B cell (primary cell): Measurements from ENCODE around the gene NACC1. TPM values are rescaled to one million over a fixed set of nuclear protein-coding genes. Genes with fewer than 3 reads are reported as not detected.

Experiments
- ATAC-seq: fragments of 200-7000 bp; cut with Tn5 transposase; one replicate; pipeline ENCODE4 v1.10.0; 2021; ENCODE audit warnings: low read depth, mild to moderate bottlenecking, moderate number of reproducible peaks, moderate library complexity
- CTCF ChIA-PET: fragments of 350-600 bp; sonication (Branson Sonifier 250); formaldehyde crosslinking; loops from one replicate; lab custom pipeline; 2021; ENCODE audit warnings: antibody characterized with exemption, inconsistent platforms; lab: Charles Lee
- POLR2A ChIA-PET: fragments of 350-600 bp; sonication (Branson Sonifier 250); formaldehyde crosslinking; loops from one replicate; lab custom pipeline; 2021; ENCODE audit warnings: antibody characterized with exemption; lab: Charles Lee
- DNase-seq: peaks from one replicate; pipeline ENCODE4 v3.0.0; 2013
- H2AFZ ChIP-seq: 2 replicates; pipeline ENCODE4 v1.6.1; 2012; ENCODE audit warnings: mild to moderate bottlenecking, low read depth, low read length; ENCODE audit not compliant: insufficient read depth, poor library complexity, severe bottlenecking
- H3K27ac ChIP-seq, 2 donors: 1 replicate in 1 of 2; 2 replicates in 1 of 2; pipeline ENCODE4 v1.5.1; 2012 to 2013; ENCODE audit warnings: low read length in 2 of 2, mild to moderate bottlenecking in 2 of 2, moderate library complexity in 1 of 2
- H3K27me3 ChIP-seq, 4 experiments: fragments of 200-600 bp in 1 of 4; sonication (generic) in 1 of 4; replicated peaks in 1 of 4; 1 replicate in 2 of 4; 2 replicates in 2 of 4; pipeline versions ENCODE4 v1.6.1 to v1.7.0; 2013 to 2016; ENCODE audit warnings: low read length in 3 of 4, mild to moderate bottlenecking in 2 of 4, mixed read lengths in 1 of 4, moderate library complexity in 1 of 4; ENCODE audit not compliant: insufficient read depth in 4 of 4, control insufficient read depth in 3 of 4; ENCODE audit errors: control extremely low read depth in 1 of 4
- H3K36me3 ChIP-seq, 2 experiments: replicated peaks in 1 of 2; 1 replicate in 1 of 2; 2 replicates in 1 of 2; pipeline versions ENCODE4 v1.6.1 to v1.7.1; 2013; ENCODE audit warnings: low read length in 1 of 2; ENCODE audit not compliant: insufficient read depth in 2 of 2, control insufficient read depth in 1 of 2; ENCODE audit errors: control extremely low read depth in 1 of 2, extremely low read depth in 1 of 2
- H3K4me1 ChIP-seq, 2 donors: fragments of 200-600 bp in 1 of 2; sonication (generic) in 1 of 2; 1 replicate in 1 of 2; 2 replicates in 1 of 2; pipeline versions ENCODE4 v1.5.1 to v1.6.1; 2013 to 2017; ENCODE audit warnings: low read length in 2 of 2; ENCODE audit not compliant: control insufficient read depth in 2 of 2, insufficient read depth in 2 of 2
- H3K4me2 ChIP-seq: replicated peaks from 2 replicates; pipeline ENCODE3; 2012; ENCODE audit warnings: mild to moderate bottlenecking, low read depth, low read length; ENCODE audit not compliant: poor library complexity, severe bottlenecking
- H3K4me3 ChIP-seq, 5 experiments: fragments of 200-600 bp in 1 of 5; sonication (generic) in 1 of 5; 1 replicate in 3 of 5; 2 replicates in 2 of 5; pipeline versions ENCODE4 v1.5.1 to v1.7.0; 2011 to 2016; ENCODE audit warnings: low read length in 4 of 5, mild to moderate bottlenecking in 4 of 5, low read depth in 2 of 5, control low read depth in 1 of 5, moderate library complexity in 1 of 5; ENCODE audit not compliant: insufficient read depth in 1 of 5; ENCODE audit errors: control extremely low read depth in 1 of 5, extremely low read depth in 1 of 5
- H3K79me2 ChIP-seq: fragments of 200-600 bp; sonication (generic); one replicate; pipeline ENCODE4 v1.6.0; 2016; ENCODE audit warnings: low read length; ENCODE audit not compliant: control insufficient read depth, insufficient read depth
- H3K9ac ChIP-seq: fragments of 200-600 bp; sonication (generic); 2 replicates; pipeline ENCODE4 v1.6.1; 2017; ENCODE audit warnings: mild to moderate bottlenecking, low read length, moderate library complexity
- H3K9me3 ChIP-seq, 3 donors: one replicate each; pipeline versions ENCODE4 v1.6.1 to v1.7.1; 2013; ENCODE audit warnings: low read length in 2 of 3; ENCODE audit not compliant: control insufficient read depth in 2 of 3, insufficient read depth in 1 of 3; ENCODE audit errors: control extremely low read depth in 1 of 3
- H4K20me1 ChIP-seq: 2 replicates; pipeline ENCODE4 v1.6.0; 2012; ENCODE audit warnings: mild to moderate bottlenecking, low read length; ENCODE audit not compliant: insufficient read depth, control insufficient read depth, poor library complexity, severe bottlenecking
- H3K27ac Mint-ChIP-seq: one replicate; pipeline ENCODE4 v1.8.0; 2021; ENCODE audit warnings: mixed read lengths
- H3K27me3 Mint-ChIP-seq: one replicate; pipeline ENCODE4 v1.8.0; 2021; ENCODE audit warnings: mixed read lengths
- H3K4me1 Mint-ChIP-seq: one replicate; pipeline ENCODE4 v1.8.0; 2021; ENCODE audit warnings: mixed read lengths
- H3K4me3 Mint-ChIP-seq: one replicate; pipeline ENCODE4 v1.8.0; 2021; ENCODE audit warnings: mixed read lengths
- H3K9me3 Mint-ChIP-seq: one replicate; pipeline ENCODE4 v1.8.0; 2022; ENCODE audit warnings: mixed read lengths; ENCODE audit not compliant: insufficient read depth
- CTCF ChIP-seq: fragments of 200-600 bp; IDR thresholded peaks from one replicate; pipeline ENCODE4 v1.8.0; 2022; ENCODE audit warnings: antibody characterized with exemption, mild to moderate bottlenecking
- EZH2 ChIP-seq: IDR thresholded peaks from 2 replicates; pipeline ENCODE4 v1.6.1; 2012; ENCODE audit warnings: borderline replicate concordance, low read depth, mild to moderate bottlenecking, moderate library complexity, low read length; ENCODE audit not compliant: insufficient read depth, poor library complexity, severe bottlenecking
- WGBS: methylation state at CpG from one replicate; pipeline ENCODE4 v1.1.5; 2013; ENCODE audit warnings: missing lambda C conversion rate; ENCODE audit not compliant: insufficient coverage; 5-methylcytosine and 5-hydroxymethylcytosine counted together
- intact Hi-C: fragments of 100-400 bp; cut with micrococcal nuclease; formaldehyde crosslinking; loops from one replicate; pipeline ENCODE4 v1.10.0; 2022
- polyA plus RNA-seq: library from polyadenylated mRNA; depleted of rRNA; stranded (reverse); fragments of >200 nt; gene quantifications from 2 replicates; pipeline ENCODE4 v1.2.3, GENCODE V29; 2012
- total RNA-seq, 2 donors: library from RNA; stranded (reverse); fragments of 120-200 nt in 1 of 2; gene quantifications; 1 replicate in 1 of 2; 2 replicates in 1 of 2; pipeline versions ENCODE4 v1.2.3 to v1.2.4, GENCODE V29; 2013 to 2022

Gene NACC1
- total and polyA plus RNA-seq, 2 donors (not counting 1 experiment from before 2014, with no cell fraction given), result 25.9 to 27.5 TPM

GRCh38 chr19:13109361-13110098, 8.5 kb upstream of the NACC1 start:
- peaks cover 21% of the 10 kb centered on the region for H3K4me1 Mint-ChIP-seq
- H3K79me2 ChIP-seq, result peaks cover 59% of the 10 kb centered on the region
- H3K4me1 ChIP-seq, result peaks cover 17 to 28% of the 10 kb centered on the region in 2 donors
- no peak overlapping the region for H2AFZ ChIP-seq
- no peak overlapping the region for H3K27ac ChIP-seq
- no peak overlapping the region for H3K9ac ChIP-seq
- ATAC-seq (no peak), DNase-seq (no peak)
- CTCF ChIA-PET, result interaction anchor here (0.8 to 1.1 kb wide), 3 partner anchors 9 to 85 kb away, joined by 3 to 5 read pairs (median 4); partner anchors contain the start of gene NACC1
- H3K4me3 ChIP-seq, result no peak overlapping the region
- H3K9me3 Mint-ChIP-seq, result no peaks in the 10 kb centered on the region
- TF ChIP-seq CTCF (no peak), EZH2 (no peak)
- peak overlapping the region; percentile 32 for H3K27ac Mint-ChIP-seq
- no peaks in the 10 kb centered on the region for H3K9me3 ChIP-seq
- H3K27me3 Mint-ChIP-seq, result no peaks in the 10 kb centered on the region
- no peak overlapping the region for H3K4me3 Mint-ChIP-seq
- H3K4me2 ChIP-seq, result no peak overlapping the region
- no peaks in the 10 kb centered on the region for H4K20me1 ChIP-seq
- H3K27me3 ChIP-seq, result no peaks in the 10 kb centered on the region
- 99% methylated on average over 26 of the region's 30 CpGs for WGBS
- peaks cover 0 to 35% of the 10 kb centered on the region in 2 experiments for H3K36me3 ChIP-seq
- POLR2A ChIA-PET, result no interaction called here
- intact Hi-C loops, result no loop called here

- TF ChIP-seq EZH2, result no peak
- no peak for TF ChIP-seq CTCF
- Histone ChIP-seq H3K4me2 (no peak overlapping the region), H3K9me3 (no peaks in the 10 kb centered on the region), H2AFZ (no peak overlapping the region), H3K79me2 (peaks cover 63% of the 10 kb centered on the region), H3K27ac (no peak overlapping the region), H3K4me3 (no peak overlapping the region), H3K4me1 (peaks cover 11 to 22% of the 10 kb centered on the region in 2 donors), H4K20me1 (peaks cover under 1% of the 10 kb centered on the region), H3K36me3 (peaks cover 0 to 40% of the 10 kb centered on the region in 2 experiments), H3K27me3 (no peaks in the 10 kb centered on the region), H3K9ac (no peak overlapping the region)
- POLR2A ChIA-PET, result no interaction called here
- Mint-ChIP-seq H3K27ac (peak overlapping the region; percentile 20), H3K27me3 (no peaks in the 10 kb centered on the region), H3K4me3 (no peak overlapping the region), H3K9me3 (no peaks in the 10 kb centered on the region), H3K4me1 (peaks cover 16% of the 10 kb centered on the region)
- WGBS, result 98% methylated on average over 5 of the region's 15 CpGs
- no peak for ATAC-seq
- no peak for DNase-seq
- intact Hi-C loops, result no loop called here
- CTCF ChIA-PET, result interaction anchor here (0.7 to 1.5 kb wide), 2 partner anchors 16 to 42 kb away, joined by 3 to 4 read pairs; no protein-coding TSS in a partner anchor
Measured at GRCh38 chr19:13110099-13110610, 7.9 kb upstream of the NACC1 start.
